ENCODE data around the gene DNM1L. TPM values are rescaled to one million over a fixed set of nuclear protein-coding genes. Genes with fewer than 3 reads are reported as not detected.

DNM1L gene
- total RNA-seq, 4 donors from 2014 or later: 66.9 to 109 (median 88.3) TPM

DNA sequence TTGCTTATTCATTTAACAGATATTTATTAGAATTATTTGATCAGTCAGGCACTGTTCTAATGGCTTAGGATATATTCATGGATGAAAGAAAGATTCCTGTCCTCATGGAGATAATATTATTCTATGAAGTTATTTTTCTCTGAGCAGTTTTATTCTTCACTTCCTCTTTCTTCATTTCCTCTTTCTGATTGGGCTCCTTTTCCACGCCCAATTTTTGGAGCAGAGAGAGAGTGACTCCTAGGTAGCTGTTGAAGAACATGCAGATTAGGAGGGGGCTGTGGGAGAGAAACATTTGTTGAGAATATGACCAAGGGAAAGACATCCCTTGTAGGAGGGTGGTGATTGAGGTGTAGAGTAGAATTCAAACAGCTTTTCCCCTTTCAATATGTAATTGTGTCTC lies 82.6 kb downstream of the DNM1L start:
- Histone ChIP-seq H3K4me3 (no peak overlapping the region), H3K27me3 (peaks cover 6% of the 10 kb centered on the region), H3K4me1 (peaks cover 0 to 1% (median 0%) of the 10 kb centered on the region in 3 donors), H3K9me3 (no peaks in the 10 kb centered on the region), H3K27ac (no peak overlapping the region), H3K36me3 (no peaks in the 10 kb centered on the region)
- no peak for ATAC-seq
- WGBS, 2 donors (ENCODE audit: low coverage in 1 of 2): 67% methylated on average over 1 of the region's 1 CpG; no CpG with 5 or more reads in 1 of the 2 donors
- TF ChIP-seq POLR2AphosphoS5 (IDR thresholded peaks at IDR 0.05) (no peak), EP300 (IDR thresholded peaks at IDR 0.05) (no peak), POLR2A (IDR thresholded peaks at IDR 0.05) (no peak)
- TF ChIP-seq, protein P1, sequence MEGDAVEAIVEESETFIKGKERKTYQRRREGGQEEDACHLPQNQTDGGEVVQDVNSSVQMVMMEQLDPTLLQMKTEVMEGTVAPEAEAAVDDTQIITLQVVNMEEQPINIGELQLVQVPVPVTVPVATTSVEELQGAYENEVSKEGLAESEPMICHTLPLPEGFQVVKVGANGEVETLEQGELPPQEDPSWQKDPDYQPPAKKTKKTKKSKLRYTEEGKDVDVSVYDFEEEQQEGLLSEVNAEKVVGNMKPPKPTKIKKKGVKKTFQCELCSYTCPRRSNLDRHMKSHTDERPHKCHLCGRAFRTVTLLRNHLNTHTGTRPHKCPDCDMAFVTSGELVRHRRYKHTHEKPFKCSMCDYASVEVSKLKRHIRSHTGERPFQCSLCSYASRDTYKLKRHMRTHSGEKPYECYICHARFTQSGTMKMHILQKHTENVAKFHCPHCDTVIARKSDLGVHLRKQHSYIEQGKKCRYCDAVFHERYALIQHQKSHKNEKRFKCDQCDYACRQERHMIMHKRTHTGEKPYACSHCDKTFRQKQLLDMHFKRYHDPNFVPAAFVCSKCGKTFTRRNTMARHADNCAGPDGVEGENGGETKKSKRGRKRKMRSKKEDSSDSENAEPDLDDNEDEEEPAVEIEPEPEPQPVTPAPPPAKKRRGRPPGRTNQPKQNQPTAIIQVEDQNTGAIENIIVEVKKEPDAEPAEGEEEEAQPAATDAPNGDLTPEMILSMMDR (IDR thresholded peaks at IDR 0.05): no peak

DNA sequence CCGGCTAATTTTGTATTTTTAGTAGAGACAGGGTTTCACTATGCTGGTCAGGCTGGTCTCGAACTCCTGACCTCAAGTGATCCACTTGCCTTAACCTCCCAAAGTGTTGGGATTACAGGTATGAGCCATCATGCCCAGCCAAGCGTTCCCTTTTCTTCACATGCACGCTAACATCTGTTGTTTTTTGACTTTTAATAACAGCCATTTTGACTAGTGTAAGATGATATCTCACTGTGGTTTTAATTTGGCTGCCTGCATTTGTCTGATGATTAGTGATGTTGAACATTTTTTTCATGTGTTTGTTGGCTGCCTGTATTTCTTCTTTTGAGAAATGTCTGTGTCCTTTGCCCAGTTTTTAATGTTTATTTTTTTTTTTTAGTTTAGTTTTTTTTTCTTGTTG lies 86.8 kb downstream of the DNM1L start:
- Histone ChIP-seq H3K36me3 (no peaks in the 10 kb centered on the region), H3K4me1 (no peaks in the 10 kb centered on the region), H3K4me3 (no peak overlapping the region), H3K27me3 (peaks cover 24% of the 10 kb centered on the region), H3K9me3 (no peaks in the 10 kb centered on the region), H3K27ac (no peak overlapping the region)
- no peak for ATAC-seq
- 89% methylated on average over 4 of the region's 4 CpGs; no CpG with 5 or more reads in 1 of the 2 donors for WGBS, 2 donors (ENCODE audit: low coverage in 1 of 2)
- TF ChIP-seq EP300 (IDR thresholded peaks at IDR 0.05) (no peak), POLR2AphosphoS5 (IDR thresholded peaks at IDR 0.05) (no peak), POLR2A (IDR thresholded peaks at IDR 0.05) (no peak)
- TF ChIP-seq, protein P1 (IDR thresholded peaks at IDR 0.05): no peak

DNA sequence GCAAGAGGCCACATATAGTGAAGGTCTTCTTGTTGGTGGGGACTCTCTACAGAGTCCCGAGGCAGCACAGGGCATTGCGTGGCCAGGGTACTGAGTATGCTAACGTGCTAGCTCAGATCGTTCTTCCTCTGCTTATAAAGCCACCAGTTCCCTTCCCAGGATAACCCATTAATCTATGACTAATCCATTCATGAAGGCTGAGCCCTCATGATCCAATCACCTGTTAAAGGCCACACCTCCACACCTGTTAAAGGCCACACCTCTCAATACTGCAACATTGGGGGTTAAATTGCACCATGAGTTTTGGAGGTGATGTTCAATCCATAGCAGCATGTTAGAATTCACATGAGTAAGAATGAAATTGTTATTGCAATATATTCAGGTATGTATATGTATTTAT lies 89.4 kb downstream of the DNM1L start:
- no peak for TF ChIP-seq POLR2A (IDR thresholded peaks at IDR 0.05)
- TF ChIP-seq, protein P1 (IDR thresholded peaks at IDR 0.05): no peak
- no peak for TF ChIP-seq EP300 (IDR thresholded peaks at IDR 0.05)
- TF ChIP-seq POLR2AphosphoS5 (IDR thresholded peaks at IDR 0.05): no peak
- H3K4me3 ChIP-seq: no peak overlapping the region
- H3K27me3 ChIP-seq: peaks cover 26% of the 10 kb centered on the region
- H3K9me3 ChIP-seq: no peaks in the 10 kb centered on the region
- no peak overlapping the region for H3K27ac ChIP-seq
- H3K4me1 ChIP-seq: no peaks in the 10 kb centered on the region
- 66% methylated on average over 3 of the region's 4 CpGs; no CpG with 5 or more reads in 1 of the 2 donors for WGBS, 2 donors (ENCODE audit: low coverage in 1 of 2)
- no peaks in the 10 kb centered on the region for H3K36me3 ChIP-seq
- no peak for ATAC-seq

DNA sequence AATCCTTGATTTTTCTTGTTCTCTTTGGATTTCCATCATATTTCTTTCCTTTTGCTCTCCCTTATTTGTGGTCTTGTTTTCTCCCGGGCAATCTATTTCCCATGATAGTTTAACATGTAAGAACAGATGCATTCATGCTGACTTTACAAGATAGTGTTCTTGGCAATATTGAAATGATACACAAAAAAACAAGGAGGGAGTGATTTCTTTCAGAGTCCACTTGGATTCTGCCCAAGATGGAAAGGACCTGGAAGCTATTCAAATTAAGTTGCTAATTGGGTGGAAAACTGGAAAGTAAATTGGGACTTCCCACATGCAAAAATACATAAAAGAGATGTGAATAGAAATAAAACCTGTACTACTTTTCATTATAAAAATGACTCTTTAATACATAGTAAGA lies 91.0 kb downstream of the DNM1L start:
- TF ChIP-seq EP300 (IDR thresholded peaks at IDR 0.05) (no peak), POLR2A (IDR thresholded peaks at IDR 0.05) (no peak), POLR2AphosphoS5 (IDR thresholded peaks at IDR 0.05) (no peak)
- TF ChIP-seq, protein P1 (IDR thresholded peaks at IDR 0.05): no peak

DNA sequence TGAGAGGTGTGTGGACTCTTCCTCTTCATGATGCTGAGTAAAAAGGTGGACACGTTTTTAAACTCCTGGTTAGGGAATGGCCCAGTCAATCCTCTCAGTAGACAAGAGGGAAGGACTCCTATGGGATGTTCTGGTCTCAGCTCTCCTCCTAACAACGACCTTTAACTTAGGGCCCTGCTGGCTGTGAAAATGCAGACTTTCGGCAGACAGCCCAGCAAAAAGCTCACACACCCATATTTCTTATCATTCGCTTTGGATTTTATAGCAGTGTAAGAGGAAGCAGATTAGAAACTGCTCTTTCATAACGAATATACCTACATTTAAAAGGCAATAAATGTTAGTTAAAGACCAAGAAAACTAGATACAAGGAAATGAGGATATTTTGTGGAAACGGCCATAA lies 94.6 kb downstream of the DNM1L start:
- Histone ChIP-seq H3K27ac (no peak overlapping the region), H3K36me3 (no peaks in the 10 kb centered on the region), H3K9me3 (no peaks in the 10 kb centered on the region), H3K4me1 (no peaks in the 10 kb centered on the region), H3K4me3 (no peak overlapping the region), H3K27me3 (peaks cover 31% of the 10 kb centered on the region)
- ATAC-seq: no peak
- 36 to 63% methylated on average over 4 to 6 of the region's 6 CpGs for WGBS, 2 donors (ENCODE audit: low coverage in 1 of 2)
- no peak for TF ChIP-seq POLR2AphosphoS5 (IDR thresholded peaks at IDR 0.05)
- TF ChIP-seq POLR2A (IDR thresholded peaks at IDR 0.05): no peak
- TF ChIP-seq EP300 (IDR thresholded peaks at IDR 0.05): no peak
- TF ChIP-seq, protein P1 (IDR thresholded peaks at IDR 0.05): no peak

More for the DNA sequence above, 91.0 kb downstream of the DNM1L start:
- Histone ChIP-seq H3K27me3 (peaks cover 31% of the 10 kb centered on the region), H3K4me3 (no peak overlapping the region), H3K4me1 (no peaks in the 10 kb centered on the region), H3K27ac (no peak overlapping the region), H3K9me3 (no peaks in the 10 kb centered on the region), H3K36me3 (no peaks in the 10 kb centered on the region)
- no peak for ATAC-seq
- WGBS, 2 donors (ENCODE audit: low coverage in 1 of 2): 50% methylated on average over 1 of the region's 1 CpG; no CpG with 5 or more reads in 1 of the 2 donors

Measured in gastroesophageal sphincter (tissue), 4 donors.